Liver (tissue), 9 donors: Measurements from ENCODE around the gene MXRA8. TPM values are rescaled to one million over a fixed set of nuclear protein-coding genes. Genes with fewer than 3 reads are reported as not detected.

Experiments used
- DNase-seq: peaks from one replicate; pipeline ENCODE4 v3.0.0-alpha.2; 2017; ENCODE audit warnings: low spot score
- H3K27ac ChIP-seq, 2 donors: one replicate each; pipeline ENCODE4 v1.7.0; 2013; ENCODE audit warnings: inconsistent platforms in 2 of 2, low read length in 2 of 2, control low read depth in 1 of 2, low read depth in 1 of 2, mild to moderate bottlenecking in 1 of 2
- H3K27me3 ChIP-seq, 4 donors: one replicate each; pipeline versions ENCODE4 v1.6.1 to v1.7.0; 2013; ENCODE audit warnings: low read length in 3 of 4, inconsistent platforms in 1 of 4, mild to moderate bottlenecking in 1 of 4, moderate library complexity in 1 of 4; ENCODE audit not compliant: control insufficient read depth in 4 of 4, insufficient read depth in 4 of 4
- H3K36me3 ChIP-seq, 4 donors: one replicate each; pipeline versions ENCODE4 v1.6.1 to v1.7.0; 2013; ENCODE audit warnings: low read length in 3 of 4, mild to moderate bottlenecking in 3 of 4, low read depth in 1 of 4, moderate library complexity in 1 of 4; ENCODE audit not compliant: control insufficient read depth in 4 of 4, insufficient read depth in 3 of 4
- H3K4me1 ChIP-seq, 4 donors: one replicate each; pipeline versions ENCODE4 v1.6.1 to v1.7.0; 2013; ENCODE audit warnings: low read length in 3 of 4, mild to moderate bottlenecking in 3 of 4, moderate library complexity in 1 of 4; ENCODE audit not compliant: control insufficient read depth in 4 of 4, insufficient read depth in 4 of 4
- H3K4me3 ChIP-seq, 3 donors: one replicate each; pipeline versions ENCODE4 v1.6.1 to v1.7.0; 2013; ENCODE audit warnings: low read length in 3 of 3, control low read depth in 1 of 3, low read depth in 1 of 3, mild to moderate bottlenecking in 1 of 3
- H3K9ac ChIP-seq, 2 donors: one replicate each; pipeline ENCODE4 v1.7.0; 2013; ENCODE audit warnings: low read length in 2 of 2, mild to moderate bottlenecking in 2 of 2, moderate library complexity in 2 of 2, control low read depth in 1 of 2, low read depth in 1 of 2
- H3K9me3 ChIP-seq, 4 donors: one replicate each; pipeline versions ENCODE4 v1.6.1 to v1.7.0; 2013; ENCODE audit warnings: low read length in 3 of 4; ENCODE audit not compliant: control insufficient read depth in 4 of 4
- CTCF ChIP-seq: fragments of 150-350 bp; IDR thresholded peaks from 2 replicates; pipeline ENCODE4 v1.5.1; 2017; ENCODE audit warnings: improper control_type of control experiment, low read depth, low read length; ENCODE audit not compliant: missing input control
- EGR1 ChIP-seq, 2 donors: IDR thresholded peaks; 2 replicates each; pipeline ENCODE4 v1.6.1; 2016 to 2018; ENCODE audit warnings: antibody characterized with exemption in 2 of 2, low read depth in 2 of 2
- FOXA1 ChIP-seq: IDR thresholded peaks from 2 replicates; pipeline ENCODE4 v1.6.1; 2016; ENCODE audit warnings: antibody characterized with exemption
- FOXA2 ChIP-seq: IDR thresholded peaks from 2 replicates; pipeline ENCODE4 v1.6.1; 2016; ENCODE audit warnings: antibody characterized with exemption
- GABPA ChIP-seq, 2 donors: IDR thresholded peaks in 1 of 2; conservative IDR thresholded peaks in 1 of 2; 2 replicates each; pipeline ENCODE4 v1.6.1; 2016; ENCODE audit warnings: antibody characterized with exemption in 2 of 2, mild to moderate bottlenecking in 1 of 2, moderate library complexity in 1 of 2
- HNF4A ChIP-seq, 2 donors: conservative IDR thresholded peaks; 2 replicates each; pipeline ENCODE4 v1.6.1; 2016; ENCODE audit warnings: antibody characterized with exemption in 2 of 2, mild to moderate bottlenecking in 2 of 2
- JUND ChIP-seq, 2 donors: IDR thresholded peaks; 2 replicates each; pipeline ENCODE4 v1.6.1; 2016; ENCODE audit warnings: antibody characterized with exemption in 2 of 2
- NR2F2 ChIP-seq: IDR thresholded peaks from 2 replicates; pipeline ENCODE4 v1.6.1; 2016; ENCODE audit warnings: antibody characterized with exemption
- RAD21 ChIP-seq, 2 donors: IDR thresholded peaks; 2 replicates each; pipeline ENCODE4 v1.6.1; 2016; ENCODE audit warnings: antibody characterized with exemption in 2 of 2, mild to moderate bottlenecking in 2 of 2
- RXRA ChIP-seq, 2 donors: IDR thresholded peaks; 2 replicates each; pipeline ENCODE4 v1.6.1; 2017 to 2018; ENCODE audit warnings: antibody characterized with exemption in 2 of 2, mild to moderate bottlenecking in 1 of 2
- SP1 ChIP-seq: IDR thresholded peaks from 2 replicates; pipeline ENCODE4 v1.6.1; 2018; ENCODE audit warnings: antibody characterized with exemption, mild to moderate bottlenecking
- TAF1 ChIP-seq: conservative IDR thresholded peaks from 2 replicates; pipeline ENCODE4 v1.6.1; 2016; ENCODE audit warnings: antibody characterized with exemption, mild to moderate bottlenecking
- YY1 ChIP-seq: IDR thresholded peaks from 2 replicates; pipeline ENCODE4 v1.6.1; 2016; ENCODE audit warnings: antibody characterized with exemption, mild to moderate bottlenecking
- WGBS: extraction: QIAGEN DNeasy Blood & Tissue Kit; methylation state at CpG from one replicate; pipeline ENCODE4 v1.1.7; 2013; 5-methylcytosine and 5-hydroxymethylcytosine counted together
- polyA plus RNA-seq, 2 donors: library from polyadenylated mRNA; stranded (reverse) in 1 of 2; unstranded in 1 of 2; fragments of 200-250 nt in 1 of 2; fragments of >200 nt in 1 of 2; fragmentation: Nextera tagmentation in 1 of 2; extraction: Ambion mirVana in 1 of 2; gene quantifications; one replicate each; pipeline versions ENCODE4 v1.2.1 to v1.2.3, GENCODE V29; 2013 to 2015
- total RNA-seq, 2 donors: library from RNA; depleted of rRNA; stranded (reverse); fragments of >200 nt; gene quantifications; one replicate each; pipeline ENCODE4 v1.2.3, GENCODE V29; 2014
- TF ChIP-seq, protein P1 (sequence below): IDR thresholded peaks from 2 replicates; pipeline ENCODE4 v1.6.1; 2016; ENCODE audit warnings: antibody characterized with exemption, mild to moderate bottlenecking
- TF ChIP-seq, protein P2 (sequence below): IDR thresholded peaks from 2 replicates; pipeline ENCODE4 v1.6.1; 2016; ENCODE audit warnings: antibody characterized with exemption
- TF ChIP-seq, protein P3 (sequence below): IDR thresholded peaks from 2 replicates; pipeline ENCODE4 v1.6.1; 2016; ENCODE audit warnings: antibody characterized with exemption
- TF ChIP-seq, protein P4 (sequence below): IDR thresholded peaks from 2 replicates; pipeline ENCODE4 v1.6.1; 2016; ENCODE audit warnings: antibody characterized with exemption
- donor health status: healthy.
- donor health status: healthy.
- donor health status: healthy.
- donor health status: healthy.
- donor health status: healthy.

The MXRA8 gene
- total and polyA plus RNA-seq, 4 donors = 1.8 to 5.9 (median 4.2) TPM

GRCh38 chr1:1320666-1321448, 37.5 kb downstream of the MXRA8 start:
- Histone ChIP-seq H3K27me3 (no peaks in the 10 kb centered on the region), H3K9me3 (no peaks in the 10 kb centered on the region), H3K4me3 (no peak overlapping the region), H3K4me1 (peaks cover 6 to 29% (median 19%) of the 10 kb centered on the region in 4 donors), H3K9ac (no peak overlapping the region), H3K27ac (no peak overlapping the region), H3K36me3 (peaks cover 2 to 7% (median 3%) of the 10 kb centered on the region in 4 donors)
- 90% methylated on average over 23 of the region's 23 CpGs for WGBS
- TF ChIP-seq YY1 (no peak), NR2F2 (no peak), GABPA (IDR thresholded peaks at IDR 0.05 in 1 of 2, conservative IDR thresholded peaks at IDR 0.05 in 1 of 2) (no peak), CTCF (no peak), JUND (IDR thresholded peaks at IDR 0.05) (no peak)
- TF ChIP-seq, protein P1, sequence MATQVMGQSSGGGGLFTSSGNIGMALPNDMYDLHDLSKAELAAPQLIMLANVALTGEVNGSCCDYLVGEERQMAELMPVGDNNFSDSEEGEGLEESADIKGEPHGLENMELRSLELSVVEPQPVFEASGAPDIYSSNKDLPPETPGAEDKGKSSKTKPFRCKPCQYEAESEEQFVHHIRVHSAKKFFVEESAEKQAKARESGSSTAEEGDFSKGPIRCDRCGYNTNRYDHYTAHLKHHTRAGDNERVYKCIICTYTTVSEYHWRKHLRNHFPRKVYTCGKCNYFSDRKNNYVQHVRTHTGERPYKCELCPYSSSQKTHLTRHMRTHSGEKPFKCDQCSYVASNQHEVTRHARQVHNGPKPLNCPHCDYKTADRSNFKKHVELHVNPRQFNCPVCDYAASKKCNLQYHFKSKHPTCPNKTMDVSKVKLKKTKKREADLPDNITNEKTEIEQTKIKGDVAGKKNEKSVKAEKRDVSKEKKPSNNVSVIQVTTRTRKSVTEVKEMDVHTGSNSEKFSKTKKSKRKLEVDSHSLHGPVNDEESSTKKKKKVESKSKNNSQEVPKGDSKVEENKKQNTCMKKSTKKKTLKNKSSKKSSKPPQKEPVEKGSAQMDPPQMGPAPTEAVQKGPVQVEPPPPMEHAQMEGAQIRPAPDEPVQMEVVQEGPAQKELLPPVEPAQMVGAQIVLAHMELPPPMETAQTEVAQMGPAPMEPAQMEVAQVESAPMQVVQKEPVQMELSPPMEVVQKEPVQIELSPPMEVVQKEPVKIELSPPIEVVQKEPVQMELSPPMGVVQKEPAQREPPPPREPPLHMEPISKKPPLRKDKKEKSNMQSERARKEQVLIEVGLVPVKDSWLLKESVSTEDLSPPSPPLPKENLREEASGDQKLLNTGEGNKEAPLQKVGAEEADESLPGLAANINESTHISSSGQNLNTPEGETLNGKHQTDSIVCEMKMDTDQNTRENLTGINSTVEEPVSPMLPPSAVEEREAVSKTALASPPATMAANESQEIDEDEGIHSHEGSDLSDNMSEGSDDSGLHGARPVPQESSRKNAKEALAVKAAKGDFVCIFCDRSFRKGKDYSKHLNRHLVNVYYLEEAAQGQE = no peak
- TF ChIP-seq, protein P2, sequence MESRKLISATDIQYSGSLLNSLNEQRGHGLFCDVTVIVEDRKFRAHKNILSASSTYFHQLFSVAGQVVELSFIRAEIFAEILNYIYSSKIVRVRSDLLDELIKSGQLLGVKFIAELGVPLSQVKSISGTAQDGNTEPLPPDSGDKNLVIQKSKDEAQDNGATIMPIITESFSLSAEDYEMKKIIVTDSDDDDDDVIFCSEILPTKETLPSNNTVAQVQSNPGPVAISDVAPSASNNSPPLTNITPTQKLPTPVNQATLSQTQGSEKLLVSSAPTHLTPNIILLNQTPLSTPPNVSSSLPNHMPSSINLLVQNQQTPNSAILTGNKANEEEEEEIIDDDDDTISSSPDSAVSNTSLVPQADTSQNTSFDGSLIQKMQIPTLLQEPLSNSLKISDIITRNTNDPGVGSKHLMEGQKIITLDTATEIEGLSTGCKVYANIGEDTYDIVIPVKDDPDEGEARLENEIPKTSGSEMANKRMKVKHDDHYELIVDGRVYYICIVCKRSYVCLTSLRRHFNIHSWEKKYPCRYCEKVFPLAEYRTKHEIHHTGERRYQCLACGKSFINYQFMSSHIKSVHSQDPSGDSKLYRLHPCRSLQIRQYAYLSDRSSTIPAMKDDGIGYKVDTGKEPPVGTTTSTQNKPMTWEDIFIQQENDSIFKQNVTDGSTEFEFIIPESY = no peak
- TF ChIP-seq, protein P3, sequence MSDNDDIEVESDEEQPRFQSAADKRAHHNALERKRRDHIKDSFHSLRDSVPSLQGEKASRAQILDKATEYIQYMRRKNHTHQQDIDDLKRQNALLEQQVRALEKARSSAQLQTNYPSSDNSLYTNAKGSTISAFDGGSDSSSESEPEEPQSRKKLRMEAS = no peak
- no peak for DNase-seq

DNA sequence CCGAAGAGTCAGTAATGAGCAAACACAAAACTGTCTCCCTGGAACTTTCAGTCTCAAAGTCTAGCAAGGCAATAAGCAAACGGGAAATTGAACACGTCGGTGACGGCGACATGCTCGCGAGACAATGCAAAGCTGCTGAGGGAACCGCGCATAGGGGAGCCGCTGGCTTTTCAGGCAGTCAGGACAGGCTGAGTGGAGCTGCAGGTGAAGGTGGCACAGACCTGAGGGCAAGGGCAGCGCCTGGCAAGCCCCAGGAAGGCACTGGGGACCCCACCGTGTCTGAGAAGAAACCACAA, 38.8 kb downstream of the MXRA8 start:
- H3K4me3 ChIP-seq = no peak overlapping the region
- 88% methylated on average over 13 of the region's 13 CpGs for WGBS
- H3K9ac ChIP-seq = no peak overlapping the region
- H3K27me3 ChIP-seq = no peaks in the 10 kb centered on the region
- no peak for DNase-seq
- H3K9me3 ChIP-seq = no peaks in the 10 kb centered on the region
- peaks cover 2 to 11% (median 6%) of the 10 kb centered on the region in 4 donors for H3K36me3 ChIP-seq
- peaks cover 3 to 20% (median 11%) of the 10 kb centered on the region in 4 donors for H3K4me1 ChIP-seq
- H3K27ac ChIP-seq = no peak overlapping the region
- TF ChIP-seq SP1 = peak; percentile 54
- TF ChIP-seq, protein P1 = no peak
- no peak for TF ChIP-seq EGR1 (IDR thresholded peaks at IDR 0.05; ENCODE audit: low read depth in 2 of 2)
- TF ChIP-seq YY1 = no peak
- TF ChIP-seq HNF4A (conservative IDR thresholded peaks at IDR 0.05) = peak in 1 of 2 donors; percentile 12
- TF ChIP-seq, protein P4, sequence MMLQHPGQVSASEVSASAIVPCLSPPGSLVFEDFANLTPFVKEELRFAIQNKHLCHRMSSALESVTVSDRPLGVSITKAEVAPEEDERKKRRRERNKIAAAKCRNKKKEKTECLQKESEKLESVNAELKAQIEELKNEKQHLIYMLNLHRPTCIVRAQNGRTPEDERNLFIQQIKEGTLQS = no peak
- TF ChIP-seq CTCF = no peak
- no peak for TF ChIP-seq TAF1
- TF ChIP-seq NR2F2 = no peak
- no peak for TF ChIP-seq JUND (IDR thresholded peaks at IDR 0.05)
- TF ChIP-seq RAD21 (IDR thresholded peaks at IDR 0.05) = no peak
- no peak for TF ChIP-seq FOXA1
- TF ChIP-seq FOXA2 = no peak
- no peak for TF ChIP-seq RXRA (IDR thresholded peaks at IDR 0.05)
- TF ChIP-seq GABPA (IDR thresholded peaks at IDR 0.05 in 1 of 2, conservative IDR thresholded peaks at IDR 0.05 in 1 of 2) = no peak
